ENCODE measurements around the gene CLPTM1L.

CLPTM1L gene

GRCh38 chr5:1356873-1357787 lies 12.2 kb upstream of the CLPTM1L start:
- in situ Hi-C loops (cut with HindIII; ENCODE audit: low sequenced_read_pairs), result no loop called here
- DNase-seq (ENCODE audit: low read depth, low spot score), result no peak
- TF ChIP-seq CTCF (IDR thresholded peaks at IDR 0.05; ENCODE audit: low read depth, low read length), result no peak
- no peak overlapping the region for H3K4me3 ChIP-seq (ENCODE audit: low read depth, low read length)

GRCh38 chr5:1354576-1354975 lies 9.7 kb upstream of the CLPTM1L start:
- in situ Hi-C loops (cut with HindIII; ENCODE audit: low sequenced_read_pairs), result no loop called here
- H3K4me3 ChIP-seq (ENCODE audit: low read depth, low read length), result no peak overlapping the region
- DNase-seq (ENCODE audit: low read depth, low spot score), result no peak
- TF ChIP-seq CTCF (IDR thresholded peaks at IDR 0.05; ENCODE audit: low read depth, low read length), result no peak

- no peak for DNase-seq (ENCODE audit: low read depth, low spot score)
- in situ Hi-C loops (cut with HindIII; ENCODE audit: low sequenced_read_pairs), result no loop called here
- H3K4me3 ChIP-seq (ENCODE audit: low read depth, low read length), result no peak overlapping the region
- TF ChIP-seq CTCF (IDR thresholded peaks at IDR 0.05; ENCODE audit: low read depth, low read length), result no peak
Measured at GRCh38 chr5:1352231-1353219, 7.6 kb upstream of the CLPTM1L start.

GRCh38 chr5:1351156-1351555 lies 6.3 kb upstream of the CLPTM1L start:
- no peak overlapping the region for H3K4me3 ChIP-seq (ENCODE audit: low read depth, low read length)
- DNase-seq (ENCODE audit: low read depth, low spot score), result no peak
- no peak for TF ChIP-seq CTCF (IDR thresholded peaks at IDR 0.05; ENCODE audit: low read depth, low read length)
- in situ Hi-C loops (cut with HindIII; ENCODE audit: low sequenced_read_pairs), result no loop called here

GRCh38 chr5:1349246-1349645 lies 4.3 kb upstream of the CLPTM1L start:
- H3K4me3 ChIP-seq (ENCODE audit: low read depth, low read length), result no peak overlapping the region
- DNase-seq (ENCODE audit: low read depth, low spot score), result no peak
- in situ Hi-C loops (cut with HindIII; ENCODE audit: low sequenced_read_pairs), result no loop called here
- no peak for TF ChIP-seq CTCF (IDR thresholded peaks at IDR 0.05; ENCODE audit: low read depth, low read length)

GRCh38 chr5:1348986-1349245 lies 4.0 kb upstream of the CLPTM1L start:
- TF ChIP-seq CTCF (IDR thresholded peaks at IDR 0.05; ENCODE audit: low read depth, low read length), result no peak
- in situ Hi-C loops (cut with HindIII; ENCODE audit: low sequenced_read_pairs), result no loop called here

More at GRCh38 chr5:1348986-1349245, 4.0 kb upstream of the CLPTM1L start:
- DNase-seq (ENCODE audit: low read depth, low spot score), result no peak
- no peak overlapping the region for H3K4me3 ChIP-seq (ENCODE audit: low read depth, low read length)
